HL-60 (cell line): ENCODE data around the gene IL4R.

Experiments
- DNase-seq, 2 experiments: peaks; one replicate each; pipeline ENCODE4 v3.0.0-alpha.2; 2010 to 2020; ENCODE audit warnings: low read depth in 1 of 2, low spot score in 1 of 2
- H3K27ac ChIP-seq: fragments of 250-450 bp; sonication (Bioruptor Pico); replicated peaks from 2 replicates; pipeline ENCODE4 v1.5.1; 2020; ENCODE audit warnings: mild to moderate bottlenecking, moderate library complexity
- H3K27me3 ChIP-seq: fragments of 250-450 bp; sonication (Bioruptor Pico); 2 replicates; pipeline ENCODE4 v1.5.1; 2021; ENCODE audit warnings: mild to moderate bottlenecking, moderate library complexity; ENCODE audit not compliant: insufficient read depth, poor library complexity, severe bottlenecking
- H3K4me3 ChIP-seq: replicated peaks from 2 replicates; pipeline ENCODE4 v1.5.1; 2011; ENCODE audit warnings: mild to moderate bottlenecking, control low read depth, low read length; ENCODE audit not compliant: insufficient read depth
- GABPA ChIP-seq: IDR thresholded peaks from 2 replicates; pipeline ENCODE4 v1.6.1; 2012; ENCODE audit warnings: low read depth
- POLR2AphosphoS5 ChIP-seq: IDR thresholded peaks from 2 replicates; pipeline ENCODE4 v1.6.1; 2012; ENCODE audit warnings: low read depth
- REST ChIP-seq: IDR thresholded peaks from 2 replicates; pipeline ENCODE4 v1.6.1; 2012; ENCODE audit warnings: low read depth; ENCODE audit not compliant: insufficient replicate concordance
- SPI1 ChIP-seq: IDR thresholded peaks from 2 replicates; pipeline ENCODE4 v1.6.1; 2012; ENCODE audit warnings: low read depth, mild to moderate bottlenecking, borderline replicate concordance
- TF ChIP-seq, protein P1 (sequence below): IDR thresholded peaks from one replicate; pipeline ENCODE4 v1.5.1; 2011; ENCODE audit warnings: low read length, control low read depth, inconsistent platforms; ENCODE audit not compliant: insufficient read depth

Gene IL4R

GRCh38 chr16:27304881-27305745 is 8.7 kb upstream of the IL4R start:
- DNase-seq, result peak in 1 of 2 experiments; percentile 64
- TF ChIP-seq, protein P1, sequence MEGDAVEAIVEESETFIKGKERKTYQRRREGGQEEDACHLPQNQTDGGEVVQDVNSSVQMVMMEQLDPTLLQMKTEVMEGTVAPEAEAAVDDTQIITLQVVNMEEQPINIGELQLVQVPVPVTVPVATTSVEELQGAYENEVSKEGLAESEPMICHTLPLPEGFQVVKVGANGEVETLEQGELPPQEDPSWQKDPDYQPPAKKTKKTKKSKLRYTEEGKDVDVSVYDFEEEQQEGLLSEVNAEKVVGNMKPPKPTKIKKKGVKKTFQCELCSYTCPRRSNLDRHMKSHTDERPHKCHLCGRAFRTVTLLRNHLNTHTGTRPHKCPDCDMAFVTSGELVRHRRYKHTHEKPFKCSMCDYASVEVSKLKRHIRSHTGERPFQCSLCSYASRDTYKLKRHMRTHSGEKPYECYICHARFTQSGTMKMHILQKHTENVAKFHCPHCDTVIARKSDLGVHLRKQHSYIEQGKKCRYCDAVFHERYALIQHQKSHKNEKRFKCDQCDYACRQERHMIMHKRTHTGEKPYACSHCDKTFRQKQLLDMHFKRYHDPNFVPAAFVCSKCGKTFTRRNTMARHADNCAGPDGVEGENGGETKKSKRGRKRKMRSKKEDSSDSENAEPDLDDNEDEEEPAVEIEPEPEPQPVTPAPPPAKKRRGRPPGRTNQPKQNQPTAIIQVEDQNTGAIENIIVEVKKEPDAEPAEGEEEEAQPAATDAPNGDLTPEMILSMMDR, result no peak
- TF ChIP-seq POLR2AphosphoS5, result no peak
- no peak for TF ChIP-seq REST
- no peak for TF ChIP-seq GABPA
- no peak for TF ChIP-seq SPI1
- H3K27me3 ChIP-seq, result no peaks in the 10 kb centered on the region
- 0 out of 2 replicates have a peak overlapping the region, but pooled peaks have one; percentile 1 for H3K27ac ChIP-seq
- H3K4me3 ChIP-seq, result no peak overlapping the region

- DNase-seq, result no peak
- TF ChIP-seq GABPA (no peak), POLR2AphosphoS5 (no peak), SPI1 (no peak), REST (no peak)
- TF ChIP-seq, protein P1, result no peak
- no peaks in the 10 kb centered on the region for H3K27me3 ChIP-seq
- no peak overlapping the region for H3K4me3 ChIP-seq
- no peak overlapping the region for H3K27ac ChIP-seq
Measured at GRCh38 chr16:27305839-27306442, 7.8 kb upstream of the IL4R start.

GRCh38 chr16:27308792-27309191 is 5.0 kb upstream of the IL4R start:
- Histone ChIP-seq H3K27me3 (no peaks in the 10 kb centered on the region), H3K27ac (no peak overlapping the region), H3K4me3 (no peak overlapping the region)
- DNase-seq, result no peak
- TF ChIP-seq, protein P1, result no peak
- TF ChIP-seq GABPA, result no peak
- TF ChIP-seq SPI1, result no peak
- TF ChIP-seq POLR2AphosphoS5, result no peak
- TF ChIP-seq REST, result no peak
